NCI-H2227 (cell line): ENCODE data around the gene ELOB.
"Not testable (repeated sequence)": the region's sequence is repeated elsewhere in the genome, so short reads cannot be mapped to it uniquely, and the experiment has no call there.

Experiments used
- DNase-seq: peaks from one replicate; lab custom pipeline; 2025; ENCODE audit not compliant: unreplicated experiment; lab: John Stamatoyannopoulos, UW

The ELOB gene

GRCh38 chr16:2724088-2724676 lies 52.9 kb downstream of the ELOB start:
- no peak for DNase-seq

GRCh38 chr16:2721634-2722173 lies 55.4 kb downstream of the ELOB start:
- not testable (repeated sequence) for DNase-seq
